Activated T-cell treated with anti-CD3 and anti-CD28 coated beads, Interleukin-2, amount 50 U/mL, for 4 hours (primary cell): ENCODE data around the gene CSRP2. TPM values are rescaled to one million over a fixed set of nuclear protein-coding genes. Genes with fewer than 3 reads are reported as not detected.

Experiments used
- ATAC-seq, 2 donors: fragments of 200-7000 bp; cut with Tn5 transposase; one replicate each; pipeline ENCODE4 v1.10.0; 2021
- DNase-seq: peaks from one replicate; pipeline ENCODE4 v3.0.0-alpha.2; 2020
- H3K27me3 Mint-ChIP-seq: one replicate; pipeline ENCODE4 v1.8.0; 2021; ENCODE audit warnings: low read depth, mixed read lengths
- H3K36me3 Mint-ChIP-seq: one replicate; pipeline ENCODE4 v1.8.0; 2022; ENCODE audit warnings: mixed read lengths; ENCODE audit not compliant: insufficient read depth
- H3K4me1 Mint-ChIP-seq: one replicate; pipeline ENCODE4 v1.8.0; 2021; ENCODE audit warnings: low read depth, mixed read lengths
- H3K4me3 Mint-ChIP-seq: one replicate; pipeline ENCODE4 v1.8.0; 2021; ENCODE audit warnings: mild to moderate bottlenecking, moderate library complexity, mixed read lengths
- H3K9me3 Mint-ChIP-seq: one replicate; pipeline ENCODE4 v1.8.0; 2021; ENCODE audit warnings: mixed read lengths
- total RNA-seq, 3 donors: library from RNA; stranded (reverse); gene quantifications; one replicate each; pipeline ENCODE4 v1.2.1, GENCODE V29; 2021

Gene CSRP2
- total RNA-seq, 3 donors from 2014 or later = 0.42 to 0.92 (median 0.73) TPM

GRCh38 chr12:76908303-76909017 is 29.6 kb upstream of the CSRP2 start:
- H3K9me3 Mint-ChIP-seq = no peaks in the 10 kb centered on the region
- no peak for DNase-seq
- ATAC-seq = no peak
- no peak overlapping the region for H3K4me3 Mint-ChIP-seq
- H3K4me1 Mint-ChIP-seq = no peaks in the 10 kb centered on the region
- H3K36me3 Mint-ChIP-seq = no peaks in the 10 kb centered on the region
- H3K27me3 Mint-ChIP-seq = peaks cover 8% of the 10 kb centered on the region

- H3K36me3 Mint-ChIP-seq = no peaks in the 10 kb centered on the region
- H3K9me3 Mint-ChIP-seq = no peaks in the 10 kb centered on the region
- H3K4me1 Mint-ChIP-seq = peaks cover 8% of the 10 kb centered on the region
- H3K27me3 Mint-ChIP-seq = peaks cover 2% of the 10 kb centered on the region
- H3K4me3 Mint-ChIP-seq = no peak overlapping the region
- DNase-seq (no peak), ATAC-seq (no peak)
Measured at GRCh38 chr12:76901628-76902380, 23.0 kb upstream of the CSRP2 start.

GRCh38 chr12:76899522-76899921 is 20.7 kb upstream of the CSRP2 start:
- no peaks in the 10 kb centered on the region for H3K36me3 Mint-ChIP-seq
- no peak for DNase-seq
- no peaks in the 10 kb centered on the region for H3K9me3 Mint-ChIP-seq
- ATAC-seq = no peak
- no peak overlapping the region for H3K4me3 Mint-ChIP-seq
- H3K4me1 Mint-ChIP-seq = peaks cover 8% of the 10 kb centered on the region
- no peaks in the 10 kb centered on the region for H3K27me3 Mint-ChIP-seq

- H3K27me3 Mint-ChIP-seq = no peaks in the 10 kb centered on the region
- DNase-seq = no peak
- no peak for ATAC-seq
- no peak overlapping the region for H3K4me3 Mint-ChIP-seq
- no peaks in the 10 kb centered on the region for H3K9me3 Mint-ChIP-seq
- no peaks in the 10 kb centered on the region for H3K36me3 Mint-ChIP-seq
- H3K4me1 Mint-ChIP-seq = peaks cover 8% of the 10 kb centered on the region
Measured at GRCh38 chr12:76898442-76898841, 19.6 kb upstream of the CSRP2 start.

GRCh38 chr12:76896274-76896673 is 17.5 kb upstream of the CSRP2 start:
- no peak for ATAC-seq
- H3K4me3 Mint-ChIP-seq = no peak overlapping the region
- H3K27me3 Mint-ChIP-seq = peaks cover 6% of the 10 kb centered on the region
- no peaks in the 10 kb centered on the region for H3K36me3 Mint-ChIP-seq
- no peaks in the 10 kb centered on the region for H3K4me1 Mint-ChIP-seq
- no peak for DNase-seq
- H3K9me3 Mint-ChIP-seq = no peaks in the 10 kb centered on the region

GRCh38 chr12:76895796-76896195 is 17.0 kb upstream of the CSRP2 start:
- Mint-ChIP-seq H3K27me3 (peaks cover 6% of the 10 kb centered on the region), H3K4me3 (no peak overlapping the region), H3K36me3 (no peaks in the 10 kb centered on the region), H3K9me3 (no peaks in the 10 kb centered on the region), H3K4me1 (peaks cover under 1% of the 10 kb centered on the region)
- DNase-seq (no peak), ATAC-seq (no peak)

- Mint-ChIP-seq H3K36me3 (no peaks in the 10 kb centered on the region), H3K4me1 (peaks cover 3% of the 10 kb centered on the region), H3K4me3 (no peak overlapping the region), H3K9me3 (no peaks in the 10 kb centered on the region), H3K27me3 (peaks cover 20% of the 10 kb centered on the region)
- peak; percentile 20 to 36 for ATAC-seq
- no peak for DNase-seq
Measured at GRCh38 chr12:76891609-76892008, 12.8 kb upstream of the CSRP2 start.

- no peaks in the 10 kb centered on the region for H3K9me3 Mint-ChIP-seq
- peak; percentile 51 for DNase-seq
- peaks cover 20% of the 10 kb centered on the region for H3K27me3 Mint-ChIP-seq
- peak; percentile 66 to 72 for ATAC-seq
- H3K4me1 Mint-ChIP-seq = peaks cover 3% of the 10 kb centered on the region
- H3K4me3 Mint-ChIP-seq = no peak overlapping the region
- H3K36me3 Mint-ChIP-seq = no peaks in the 10 kb centered on the region
Measured at GRCh38 chr12:76890151-76891143, 11.6 kb upstream of the CSRP2 start.

GRCh38 chr12:76888775-76889174 is 10.0 kb upstream of the CSRP2 start:
- ATAC-seq (no peak), DNase-seq (no peak)
- no peaks in the 10 kb centered on the region for H3K9me3 Mint-ChIP-seq
- no peak overlapping the region for H3K4me3 Mint-ChIP-seq
- H3K4me1 Mint-ChIP-seq = peaks cover 3% of the 10 kb centered on the region
- no peaks in the 10 kb centered on the region for H3K36me3 Mint-ChIP-seq
- H3K27me3 Mint-ChIP-seq = peaks cover 23% of the 10 kb centered on the region

- peaks cover 32% of the 10 kb centered on the region for H3K27me3 Mint-ChIP-seq
- no peaks in the 10 kb centered on the region for H3K36me3 Mint-ChIP-seq
- ATAC-seq (no peak), DNase-seq (no peak)
- no peak overlapping the region for H3K4me3 Mint-ChIP-seq
- peaks cover 7% of the 10 kb centered on the region for H3K4me1 Mint-ChIP-seq
- H3K9me3 Mint-ChIP-seq = no peaks in the 10 kb centered on the region
Measured at GRCh38 chr12:76883811-76884210, 5.0 kb upstream of the CSRP2 start.

GRCh38 chr12:76883151-76883550 is 4.3 kb upstream of the CSRP2 start:
- H3K4me1 Mint-ChIP-seq = peaks cover 11% of the 10 kb centered on the region
- H3K9me3 Mint-ChIP-seq = no peaks in the 10 kb centered on the region
- no peak for ATAC-seq
- no peaks in the 10 kb centered on the region for H3K36me3 Mint-ChIP-seq
- H3K4me3 Mint-ChIP-seq = no peak overlapping the region
- H3K27me3 Mint-ChIP-seq = peaks cover 34% of the 10 kb centered on the region
- no peak for DNase-seq

GRCh38 chr12:76882367-76882766 is 3.5 kb upstream of the CSRP2 start:
- no peaks in the 10 kb centered on the region for H3K36me3 Mint-ChIP-seq
- ATAC-seq = no peak
- no peak overlapping the region for H3K4me3 Mint-ChIP-seq
- H3K4me1 Mint-ChIP-seq = peaks cover 16% of the 10 kb centered on the region
- no peaks in the 10 kb centered on the region for H3K9me3 Mint-ChIP-seq
- peaks cover 41% of the 10 kb centered on the region for H3K27me3 Mint-ChIP-seq
- no peak for DNase-seq

GRCh38 chr12:76881142-76881541 is 2.3 kb upstream of the CSRP2 start:
- H3K9me3 Mint-ChIP-seq = no peaks in the 10 kb centered on the region

GRCh38 chr12:76880519-76881023 is 1.8 kb upstream of the CSRP2 start:
- DNase-seq (no peak), ATAC-seq (no peak)
- H3K9me3 Mint-ChIP-seq = no peaks in the 10 kb centered on the region
- H3K4me1 Mint-ChIP-seq = peaks cover 16% of the 10 kb centered on the region
- peak overlapping the region; percentile 13 for H3K4me3 Mint-ChIP-seq
- no peaks in the 10 kb centered on the region for H3K36me3 Mint-ChIP-seq
- peaks cover 49% of the 10 kb centered on the region for H3K27me3 Mint-ChIP-seq

More at GRCh38 chr12:76881142-76881541, 2.3 kb upstream of the CSRP2 start:
- Mint-ChIP-seq H3K36me3 (no peaks in the 10 kb centered on the region), H3K4me1 (peaks cover 16% of the 10 kb centered on the region), H3K4me3 (no peak overlapping the region), H3K27me3 (peaks cover 45% of the 10 kb centered on the region)
- no peak for ATAC-seq
- no peak for DNase-seq
